ENCODE measurements around the gene KIAA0825. TPM values are rescaled to one million over a fixed set of nuclear protein-coding genes. Genes with fewer than 3 reads are reported as not detected.

KIAA0825 gene
- total and polyA plus RNA-seq, 2 donors (not counting 1 experiment from before 2014, with no cell fraction given) = 1.7 to 3.6 TPM

DNA sequence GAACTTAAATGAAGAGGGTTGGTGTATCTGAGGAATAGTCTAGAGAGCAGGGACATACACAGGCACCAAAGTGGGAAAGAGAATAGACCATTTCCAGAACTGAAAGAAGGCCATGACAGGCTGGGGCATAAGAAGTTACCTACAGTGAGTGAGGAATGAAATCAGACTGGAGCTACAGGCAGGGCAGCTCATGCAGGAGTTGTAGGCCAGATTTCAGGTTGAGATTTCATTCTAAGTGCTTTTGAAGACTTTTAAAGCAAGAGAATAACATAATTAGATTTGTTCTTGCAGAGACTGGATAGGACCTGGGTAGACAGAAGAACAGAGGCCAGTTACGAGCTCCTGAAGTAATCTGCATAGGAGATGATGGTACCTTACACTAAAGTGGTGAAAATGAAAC, 280.8 kb downstream of the KIAA0825 start:
- H3K27me3 ChIP-seq (ENCODE audit: control insufficient read depth, insufficient read depth, low read length) = no peaks in the 10 kb centered on the region
- H3K36me3 ChIP-seq (ENCODE audit: control insufficient read depth, insufficient read depth, low read length) = no peaks in the 10 kb centered on the region
- no peaks in the 10 kb centered on the region for H3K4me1 ChIP-seq (ENCODE audit: control insufficient read depth, extremely low read depth, insufficient read depth, low read length)
- H3K79me2 ChIP-seq (ENCODE audit: control insufficient read depth, insufficient read depth, low read length) = no peaks in the 10 kb centered on the region
- H3K9me3 ChIP-seq (ENCODE audit: control insufficient read depth, insufficient read depth, low read depth, low read length) = no peaks in the 10 kb centered on the region
- no peak overlapping the region for H3K27ac ChIP-seq (ENCODE audit: insufficient read depth, low read length)
- no peaks in the 10 kb centered on the region for H4K20me1 ChIP-seq (ENCODE audit: control insufficient read depth, extremely low read depth, insufficient read depth, low read length)
- no peak for TF ChIP-seq CTCF (conservative IDR thresholded peaks at IDR 0.05 in 1 of 2, IDR thresholded peaks at IDR 0.05 in 1 of 2; ENCODE audit: low read depth in 1 of 2, low read length in 2 of 2)
- DNase-seq (ENCODE audit: low read depth in 2 of 2) = no peak
- H2AFZ ChIP-seq (ENCODE audit: low read length) = no peak overlapping the region
- H3K9ac ChIP-seq (ENCODE audit: insufficient read depth, low read length) = no peak overlapping the region
- H3K4me2 ChIP-seq (ENCODE audit: extremely low read depth, insufficient read depth, low read length) = no peak overlapping the region
- no peak overlapping the region for H3K4me3 ChIP-seq (replicated peaks in 1 of 4; ENCODE audit: control extremely low read depth in 1 of 4, insufficient read depth in 1 of 4, low read depth in 3 of 4, low read length in 4 of 4)

GRCh38 chr5:94335936-94336335, 282.5 kb downstream of the KIAA0825 start:
- H3K4me1 ChIP-seq (ENCODE audit: control insufficient read depth, extremely low read depth, insufficient read depth, low read length) = no peaks in the 10 kb centered on the region
- no peaks in the 10 kb centered on the region for H3K9me3 ChIP-seq (ENCODE audit: control insufficient read depth, insufficient read depth, low read depth, low read length)
- no peaks in the 10 kb centered on the region for H3K79me2 ChIP-seq (ENCODE audit: control insufficient read depth, insufficient read depth, low read length)
- DNase-seq (ENCODE audit: low read depth in 2 of 2) = no peak
- no peak overlapping the region for H3K4me2 ChIP-seq (ENCODE audit: extremely low read depth, insufficient read depth, low read length)
- H3K4me3 ChIP-seq (replicated peaks in 1 of 4; ENCODE audit: control extremely low read depth in 1 of 4, insufficient read depth in 1 of 4, low read depth in 3 of 4, low read length in 4 of 4) = no peak overlapping the region
- no peak overlapping the region for H3K27ac ChIP-seq (ENCODE audit: insufficient read depth, low read length)
- H3K27me3 ChIP-seq (ENCODE audit: control insufficient read depth, insufficient read depth, low read length) = no peaks in the 10 kb centered on the region
- TF ChIP-seq CTCF (conservative IDR thresholded peaks at IDR 0.05 in 1 of 2, IDR thresholded peaks at IDR 0.05 in 1 of 2; ENCODE audit: low read depth in 1 of 2, low read length in 2 of 2) = no peak
- H2AFZ ChIP-seq (ENCODE audit: low read length) = no peak overlapping the region
- no peak overlapping the region for H3K9ac ChIP-seq (ENCODE audit: insufficient read depth, low read length)
- H4K20me1 ChIP-seq (ENCODE audit: control insufficient read depth, extremely low read depth, insufficient read depth, low read length) = no peaks in the 10 kb centered on the region
- H3K36me3 ChIP-seq (ENCODE audit: control insufficient read depth, insufficient read depth, low read length) = no peaks in the 10 kb centered on the region

GRCh38 chr5:94329115-94329514, 289.3 kb downstream of the KIAA0825 start:
- no peaks in the 10 kb centered on the region for H3K9me3 ChIP-seq (ENCODE audit: control insufficient read depth, insufficient read depth, low read depth, low read length)
- no peaks in the 10 kb centered on the region for H3K79me2 ChIP-seq (ENCODE audit: control insufficient read depth, insufficient read depth, low read length)
- DNase-seq (ENCODE audit: low read depth in 2 of 2) = peak in 1 of 2 donors; percentile 28
- H3K9ac ChIP-seq (ENCODE audit: insufficient read depth, low read length) = no peak overlapping the region
- no peak overlapping the region for H3K27ac ChIP-seq (ENCODE audit: insufficient read depth, low read length)
- no peaks in the 10 kb centered on the region for H3K36me3 ChIP-seq (ENCODE audit: control insufficient read depth, insufficient read depth, low read length)
- H4K20me1 ChIP-seq (ENCODE audit: control insufficient read depth, extremely low read depth, insufficient read depth, low read length) = no peaks in the 10 kb centered on the region
- no peak overlapping the region for H2AFZ ChIP-seq (ENCODE audit: low read length)
- no peaks in the 10 kb centered on the region for H3K27me3 ChIP-seq (ENCODE audit: control insufficient read depth, insufficient read depth, low read length)
- H3K4me1 ChIP-seq (ENCODE audit: control insufficient read depth, extremely low read depth, insufficient read depth, low read length) = no peaks in the 10 kb centered on the region
- no peak for TF ChIP-seq EZH2 (IDR thresholded peaks at IDR 0.05; ENCODE audit: low read length, missing control alignments)
- no peak for TF ChIP-seq CTCF (conservative IDR thresholded peaks at IDR 0.05 in 1 of 2, IDR thresholded peaks at IDR 0.05 in 1 of 2; ENCODE audit: low read depth in 1 of 2, low read length in 2 of 2)
- no peak overlapping the region for H3K4me3 ChIP-seq (replicated peaks in 1 of 4; ENCODE audit: control extremely low read depth in 1 of 4, insufficient read depth in 1 of 4, low read depth in 3 of 4, low read length in 4 of 4)
- H3K4me2 ChIP-seq (ENCODE audit: extremely low read depth, insufficient read depth, low read length) = no peak overlapping the region

All from fibroblast of lung (primary cell).